Measurements from ENCODE around the gene GLI1. TPM values are rescaled to one million over a fixed set of nuclear protein-coding genes. Genes with fewer than 3 reads are reported as not detected.
A peak's percentile ranks its signal among the peaks of the same experiment; 100 is the strongest.

Gene GLI1
- total RNA-seq, 2 experiments from 2014 or later, result 0.31 to 0.85 TPM

- H3K9me3 Mint-ChIP-seq, result no peaks in the 10 kb centered on the region
- CTCF ChIA-PET, result interaction anchor here (2.4 to 4.2 kb wide), 2 partner anchors 11 to 15 kb away, joined by 5 to 35 read pairs; no protein-coding TSS in a partner anchor
- peaks cover 90% of the 10 kb centered on the region for H3K36me3 Mint-ChIP-seq (ENCODE audit: low read depth)
- Histone ChIP-seq H3K9me3 (ENCODE audit: control insufficient read depth in 1 of 2, insufficient read depth in 1 of 2, low read length in 2 of 2) (no peaks in the 10 kb centered on the region), H3K4me3 (ENCODE audit: low read length) (no peak overlapping the region), H3K27me3 (ENCODE audit: control insufficient read depth in 1 of 2, insufficient read depth in 2 of 2, low read length in 2 of 2) (no peaks in the 10 kb centered on the region), H3K27ac (ENCODE audit: low read depth in 1 of 2, low read length in 2 of 2) (no peak overlapping the region), H3K4me1 (ENCODE audit: insufficient read depth, low read length) (peaks cover 66% of the 10 kb centered on the region), H3K36me3 (ENCODE audit: insufficient read depth, low read length) (peaks cover 69% of the 10 kb centered on the region)
- intact Hi-C loops (cut with DNase I, micrococcal nuclease), result no loop called here
- H3K4me1 Mint-ChIP-seq (ENCODE audit: low read depth), result peaks cover 67% of the 10 kb centered on the region
- ATAC-seq (ENCODE audit: poor library complexity), result no peak
- H3K4me3 Mint-ChIP-seq, result peak overlapping the region; percentile 89
- H3K27ac Mint-ChIP-seq, result peak overlapping the region; percentile 88
- no peak for DNase-seq
- POLR2A ChIA-PET, result no interaction called here
- H3K27me3 Mint-ChIP-seq, result no peaks in the 10 kb centered on the region
- TF ChIP-seq CTCF (IDR thresholded peaks at IDR 0.05), result no peak
These were observed 13.8 kb downstream of the GLI1 start for GRCh38 chr12:57473392-57473791.

- no peaks in the 10 kb centered on the region for H3K9me3 ChIP-seq (ENCODE audit: control insufficient read depth in 1 of 2, insufficient read depth in 1 of 2, low read length in 2 of 2)
- Mint-ChIP-seq H3K27me3 (no peaks in the 10 kb centered on the region), H3K9me3 (no peaks in the 10 kb centered on the region), H3K36me3 (ENCODE audit: low read depth) (peaks cover 90% of the 10 kb centered on the region), H3K27ac (peak overlapping the region; percentile 88), H3K4me1 (ENCODE audit: low read depth) (peaks cover 71% of the 10 kb centered on the region), H3K4me3 (peak overlapping the region; percentile 89)
- no peak for TF ChIP-seq CTCF (IDR thresholded peaks at IDR 0.05)
- peaks cover 71% of the 10 kb centered on the region for H3K4me1 ChIP-seq (ENCODE audit: insufficient read depth, low read length)
- no peak overlapping the region for H3K4me3 ChIP-seq (ENCODE audit: low read length)
- ChIA-PET POLR2A (no interaction called here), CTCF (interaction anchor here (2.4 to 4.2 kb wide), 2 partner anchors 12 to 15 kb away, joined by 5 to 35 read pairs; no protein-coding TSS in a partner anchor)
- no peak for ATAC-seq (ENCODE audit: poor library complexity)
- intact Hi-C loops (cut with DNase I, micrococcal nuclease), result no loop called here
- peaks cover 67% of the 10 kb centered on the region for H3K36me3 ChIP-seq (ENCODE audit: insufficient read depth, low read length)
- no peak overlapping the region for H3K27ac ChIP-seq (ENCODE audit: low read depth in 1 of 2, low read length in 2 of 2)
- DNase-seq, result no peak
- H3K27me3 ChIP-seq (ENCODE audit: control insufficient read depth in 1 of 2, insufficient read depth in 2 of 2, low read length in 2 of 2), result no peaks in the 10 kb centered on the region
These were observed 14.3 kb downstream of the GLI1 start for GRCh38 chr12:57473886-57474285.

- ATAC-seq (ENCODE audit: poor library complexity) (no peak), DNase-seq (no peak)
- H3K27me3 Mint-ChIP-seq, result no peaks in the 10 kb centered on the region
- peaks cover 76% of the 10 kb centered on the region for H3K4me1 Mint-ChIP-seq (ENCODE audit: low read depth)
- H3K4me3 ChIP-seq (ENCODE audit: low read length), result no peak overlapping the region
- no peaks in the 10 kb centered on the region for H3K9me3 ChIP-seq (ENCODE audit: control insufficient read depth in 1 of 2, insufficient read depth in 1 of 2, low read length in 2 of 2)
- peaks cover 62% of the 10 kb centered on the region for H3K36me3 ChIP-seq (ENCODE audit: insufficient read depth, low read length)
- peaks cover 84% of the 10 kb centered on the region for H3K36me3 Mint-ChIP-seq (ENCODE audit: low read depth)
- ChIA-PET CTCF (interaction anchor here (2.4 to 4.2 kb wide), 2 partner anchors 12 to 16 kb away, joined by 5 to 35 read pairs; no protein-coding TSS in a partner anchor), POLR2A (interaction anchor here (1.0 kb wide), 1 partner anchor 16 kb away, joined by 4 read pairs; no protein-coding TSS in a partner anchor)
- H3K27ac Mint-ChIP-seq, result peak overlapping the region; percentile 88
- H3K4me1 ChIP-seq (ENCODE audit: insufficient read depth, low read length), result peaks cover 77% of the 10 kb centered on the region
- H3K27me3 ChIP-seq (ENCODE audit: control insufficient read depth in 1 of 2, insufficient read depth in 2 of 2, low read length in 2 of 2), result no peaks in the 10 kb centered on the region
- TF ChIP-seq CTCF (IDR thresholded peaks at IDR 0.05), result no peak
- peak overlapping the region in 1 of 2 donors; percentile 8 for H3K27ac ChIP-seq (ENCODE audit: low read depth in 1 of 2, low read length in 2 of 2)
- no peaks in the 10 kb centered on the region for H3K9me3 Mint-ChIP-seq
- peak overlapping the region; percentile 89 for H3K4me3 Mint-ChIP-seq
- intact Hi-C loops (cut with DNase I, micrococcal nuclease), result no loop called here
These were observed 14.8 kb downstream of the GLI1 start for GRCh38 chr12:57474430-57474829.

All from CD4-positive, alpha-beta T cell (primary cell).